Lung (tissue), 12 donors: ENCODE results near the gene ATG2A. TPM values are rescaled to one million over a fixed set of nuclear protein-coding genes. Genes with fewer than 3 reads are reported as not detected.

Experiments
- ATAC-seq: fragments of 200-7000 bp; cut with Tn5 transposase; one replicate; pipeline ENCODE4 v1.9.1; 2020; ENCODE audit warnings: moderate number of reproducible peaks; ENCODE audit not compliant: insufficient read depth, low FRiP score
- DNase-seq, 3 donors: peaks; one replicate each; pipeline ENCODE4 v3.0.0-alpha.2; 2013 to 2017
- H3K27ac ChIP-seq, 2 donors: one replicate each; pipeline ENCODE4 v1.5.1; 2013; ENCODE audit warnings: mild to moderate bottlenecking in 2 of 2, moderate library complexity in 2 of 2, control low read depth in 1 of 2, inconsistent platforms in 1 of 2, low read depth in 1 of 2, low read length in 1 of 2
- H3K27me3 ChIP-seq, 3 donors: one replicate each; pipeline ENCODE4 v1.5.1; 2013; ENCODE audit warnings: low read length in 2 of 3; ENCODE audit not compliant: control insufficient read depth in 3 of 3, insufficient read depth in 3 of 3
- H3K36me3 ChIP-seq, 4 donors: one replicate each; pipeline ENCODE4 v1.5.1; 2013; ENCODE audit warnings: low read length in 4 of 4, mild to moderate bottlenecking in 1 of 4, moderate library complexity in 1 of 4; ENCODE audit not compliant: control insufficient read depth in 4 of 4, insufficient read depth in 4 of 4
- H3K4me1 ChIP-seq, 5 donors: one replicate each; pipeline ENCODE4 v1.5.1; 2013; ENCODE audit warnings: low read length in 5 of 5, mild to moderate bottlenecking in 2 of 5, moderate library complexity in 1 of 5; ENCODE audit not compliant: control insufficient read depth in 5 of 5, insufficient read depth in 5 of 5
- H3K4me3 ChIP-seq: one replicate; pipeline ENCODE4 v1.5.1; 2013; ENCODE audit warnings: mild to moderate bottlenecking, control low read depth, moderate library complexity
- H3K9ac ChIP-seq, 2 donors: one replicate each; pipeline ENCODE4 v1.5.1; 2013; ENCODE audit warnings: low read length in 2 of 2, control low read depth in 1 of 2; ENCODE audit not compliant: insufficient read depth in 1 of 2
- H3K9me3 ChIP-seq, 4 donors: one replicate each; pipeline ENCODE4 v1.5.1; 2013; ENCODE audit warnings: low read length in 3 of 4, mild to moderate bottlenecking in 1 of 4, moderate library complexity in 1 of 4; ENCODE audit not compliant: control insufficient read depth in 4 of 4, insufficient read depth in 3 of 4
- CTCF ChIP-seq: IDR thresholded peaks from 2 replicates; pipeline ENCODE4 v1.5.1; 2012; ENCODE audit warnings: mild to moderate bottlenecking; ENCODE audit errors: control extremely low read depth, extremely low read depth
- WGBS, 2 donors: extraction: QIAGEN DNeasy Blood & Tissue Kit; methylation state at CpG; one replicate each; pipeline ENCODE4 v1.1.7; 2013; 5-methylcytosine and 5-hydroxymethylcytosine counted together
- polyA plus RNA-seq, 2 donors: library from polyadenylated mRNA; stranded (reverse); fragments of 200-250 nt; gene quantifications; one replicate each; pipeline ENCODE4 v1.2.1, GENCODE V29; 2013
- total RNA-seq, 2 donors: library from RNA; depleted of rRNA in 1 of 2; stranded (reverse); fragments of >200 nt in 1 of 2; gene quantifications; one replicate each; pipeline ENCODE4 v1.2.1, GENCODE V29; 2014 to 2021
- donor health status: control.
- donor health status: control.
- donor health status: Bipolar disorder and iron deficiency.
- donor health status: healthy.
- donor health status: DM: yes; HTN: yes; CAD: no.

ATG2A gene
- total and polyA plus RNA-seq, 4 donors = 17.4 to 32.5 (median 21.0) TPM

GRCh38 chr11:64872790-64873488, 44.1 kb downstream of the ATG2A start:
- DNase-seq (no peak), ATAC-seq (no peak)
- TF ChIP-seq CTCF = no peak
- no peaks in the 10 kb centered on the region for H3K27me3 ChIP-seq
- WGBS, 2 donors = 80 to 89% methylated on average over 8 of the region's 8 CpGs
- peaks cover 28 to 67% (median 47%) of the 10 kb centered on the region in 5 donors for H3K4me1 ChIP-seq
- peaks cover 4 to 32% (median 20%) of the 10 kb centered on the region in 4 donors for H3K36me3 ChIP-seq
- H3K9ac ChIP-seq = no peak overlapping the region
- peak overlapping the region in 1 of 2 donors; percentile 42 for H3K27ac ChIP-seq
- no peak overlapping the region for H3K4me3 ChIP-seq
- peaks cover 0 to 3% (median 0%) of the 10 kb centered on the region in 4 donors for H3K9me3 ChIP-seq

GRCh38 chr11:64871492-64871891, 45.5 kb downstream of the ATG2A start:
- peaks cover 0 to 3% (median 0%) of the 10 kb centered on the region in 4 donors for H3K9me3 ChIP-seq
- WGBS, 2 donors = 24 to 31% methylated on average over 3 of the region's 3 CpGs
- H3K4me3 ChIP-seq = no peak overlapping the region
- H3K27ac ChIP-seq = peak overlapping the region in 1 of 2 donors; percentile 91
- peaks cover 4 to 32% (median 18%) of the 10 kb centered on the region in 4 donors for H3K36me3 ChIP-seq
- ATAC-seq (no peak), DNase-seq (no peak)
- no peak for TF ChIP-seq CTCF
- H3K4me1 ChIP-seq = peaks cover 30 to 58% (median 48%) of the 10 kb centered on the region in 5 donors
- H3K9ac ChIP-seq = no peak overlapping the region
- H3K27me3 ChIP-seq = no peaks in the 10 kb centered on the region

GRCh38 chr11:64870893-64871466, 46.0 kb downstream of the ATG2A start:
- Histone ChIP-seq H3K27me3 (no peaks in the 10 kb centered on the region), H3K27ac (peak overlapping the region; percentile 76 to 91), H3K4me1 (peaks cover 27 to 53% (median 46%) of the 10 kb centered on the region in 5 donors), H3K9me3 (peaks cover 0 to 3% (median 0%) of the 10 kb centered on the region in 4 donors), H3K9ac (no peak overlapping the region), H3K4me3 (no peak overlapping the region), H3K36me3 (peaks cover 4 to 32% (median 16%) of the 10 kb centered on the region in 4 donors)
- WGBS, 2 donors = 54 to 60% methylated on average over 20 of the region's 20 CpGs
- DNase-seq = no peak
- no peak for ATAC-seq
- TF ChIP-seq CTCF = no peak
